ENCODE measurements around the gene TEX13A.
"Not testable (repeated sequence)": the region's sequence is repeated elsewhere in the genome, so short reads cannot be mapped to it uniquely, and the experiment has no call there.

TEX13A gene, protein sequence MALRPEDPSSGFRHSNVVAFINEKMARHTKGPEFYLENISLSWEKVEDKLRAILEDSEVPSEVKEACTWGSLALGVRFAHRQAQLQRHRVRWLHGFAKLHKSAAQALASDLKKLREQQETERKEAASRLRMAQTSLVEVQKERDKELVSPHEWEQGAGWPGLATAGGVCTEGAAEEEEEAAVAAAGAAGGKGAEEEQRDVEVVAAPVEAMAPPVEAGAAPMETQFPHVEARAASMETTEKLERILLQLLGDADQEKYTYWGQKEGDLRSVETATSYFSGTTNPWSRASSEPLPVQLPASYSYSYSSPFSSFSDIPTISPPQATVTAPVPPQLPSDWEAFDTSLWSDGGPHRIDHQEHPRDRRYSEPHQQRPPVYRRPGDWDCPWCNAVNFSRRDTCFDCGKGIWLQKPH

DNA sequence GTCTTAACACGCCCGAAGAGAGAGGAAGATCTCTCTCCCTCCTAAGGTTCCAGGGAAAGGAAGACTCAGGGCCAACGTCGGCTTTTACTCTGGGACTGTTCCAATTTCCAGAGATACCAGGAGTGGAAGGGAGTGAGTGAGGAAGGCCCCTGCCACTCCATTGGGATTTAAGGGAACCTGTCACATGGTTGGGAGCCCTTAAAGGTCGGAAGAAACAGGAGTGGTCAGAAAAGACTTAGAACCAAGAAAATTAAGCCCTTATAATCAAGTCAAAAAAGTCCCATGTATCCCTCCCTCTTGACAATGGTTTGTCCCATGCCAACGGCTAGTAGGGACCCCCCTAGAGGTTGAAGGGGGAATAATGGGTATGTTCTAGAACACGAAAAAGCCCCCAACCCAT lies at the start of gene TEX13A:
Gene TEX13A, minus strand, starts transcription at position 59 of the 400 bp plus-strand sequence. CDS start 297 bp downstream, outside the sequence.
- no peak for DNase-seq (ENCODE audit: low read depth)

DNA sequence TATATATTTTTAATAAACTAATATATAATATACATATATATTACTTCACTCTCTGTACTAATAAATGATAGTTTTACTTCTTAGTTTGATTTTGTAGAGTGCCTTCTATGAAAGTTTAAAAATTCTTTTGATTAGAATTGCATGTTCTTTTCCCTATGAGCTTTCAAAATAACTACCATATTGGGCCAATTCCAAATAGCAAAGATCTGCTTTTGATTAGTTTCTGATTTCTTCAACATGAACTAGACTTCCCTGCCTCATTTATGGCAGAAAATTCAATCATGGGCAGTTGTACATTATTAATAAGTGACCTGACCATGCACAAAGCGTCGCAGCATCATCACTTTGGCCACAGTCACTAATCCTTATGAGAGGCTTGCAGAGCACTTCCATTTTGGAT lies 48.9 kb upstream of the TEX13A start:
- no peak for DNase-seq (ENCODE audit: low read depth)

DNA sequence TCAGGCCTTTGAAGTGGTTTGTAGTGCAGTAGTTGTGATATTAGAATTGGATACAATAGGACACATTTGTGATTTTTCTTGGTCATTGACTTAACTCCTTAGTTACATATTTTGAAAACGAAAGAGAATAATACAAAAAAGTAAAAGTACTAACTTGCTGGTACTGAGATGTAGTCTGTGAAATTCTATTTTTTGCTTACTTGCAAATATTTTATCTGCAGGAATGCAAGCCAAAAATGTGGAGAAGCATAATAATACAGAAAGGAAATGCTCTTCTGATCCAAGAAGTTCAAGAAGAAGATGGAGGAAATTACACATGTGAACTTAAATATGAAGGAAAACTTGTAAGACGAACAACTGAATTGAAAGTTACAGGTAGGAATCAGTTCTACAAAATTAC lies 46.7 kb upstream of the TEX13A start:
- DNase-seq (ENCODE audit: low read depth), result no peak

DNA sequence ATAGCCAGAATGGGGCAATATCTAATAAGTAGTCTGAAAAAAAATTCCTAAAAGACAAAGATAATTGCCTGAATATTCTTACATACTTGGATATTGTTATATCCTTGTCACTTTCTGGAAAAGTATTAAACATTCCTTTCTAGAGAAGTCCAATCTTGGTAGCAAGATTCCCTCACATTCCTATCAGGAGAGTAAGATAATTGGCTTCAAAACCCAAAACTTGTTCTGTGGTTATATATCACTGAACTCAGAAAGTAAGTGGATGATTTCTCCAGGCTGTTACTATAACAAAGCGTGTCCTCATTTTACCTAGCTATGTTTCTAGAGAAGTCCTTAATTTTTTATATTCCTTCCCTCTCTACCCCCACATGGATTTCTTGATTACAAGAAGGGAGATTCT lies 46.0 kb upstream of the TEX13A start:
- no peak for DNase-seq (ENCODE audit: low read depth)

DNA sequence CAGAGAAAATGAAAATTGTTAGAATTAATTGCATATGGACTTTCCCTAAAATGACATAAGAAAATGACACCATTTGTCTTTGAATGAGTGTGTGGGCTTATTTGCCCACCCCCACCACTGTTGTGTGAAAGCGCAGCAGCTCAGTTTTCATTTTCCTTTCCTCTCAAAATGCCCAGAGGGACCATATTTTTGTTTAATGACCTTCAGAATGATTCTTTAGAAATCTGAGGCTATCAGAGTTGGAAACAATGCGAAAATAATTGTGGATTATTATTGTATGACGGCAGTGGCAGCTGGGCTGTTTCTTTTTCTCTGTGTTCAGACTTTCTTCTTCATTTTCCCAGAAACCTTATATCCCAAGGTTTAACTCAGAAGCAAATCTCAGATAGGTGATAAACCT lies 44.6 kb upstream of the TEX13A start:
- no peak for DNase-seq (ENCODE audit: low read depth)

DNA sequence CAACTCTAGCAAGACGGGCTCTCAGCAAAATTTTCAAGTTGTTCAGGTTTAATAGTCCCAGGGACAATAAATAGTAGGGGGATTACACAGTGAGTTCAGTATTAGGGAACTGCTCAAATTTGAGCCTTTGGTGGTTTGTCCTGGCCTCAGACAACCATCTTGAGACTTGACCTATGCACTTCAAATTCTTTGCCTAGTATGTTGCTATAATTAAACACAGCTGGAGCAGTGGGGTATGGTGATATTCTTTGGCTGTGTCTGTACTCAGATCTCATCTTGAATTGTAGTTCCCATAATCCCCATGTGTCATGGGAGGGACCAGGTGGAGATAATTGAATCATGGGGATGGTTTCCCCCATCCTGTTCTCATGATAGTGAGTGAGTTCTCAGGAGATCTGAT lies 43.3 kb upstream of the TEX13A start:
- no peak for DNase-seq (ENCODE audit: low read depth)

DNA sequence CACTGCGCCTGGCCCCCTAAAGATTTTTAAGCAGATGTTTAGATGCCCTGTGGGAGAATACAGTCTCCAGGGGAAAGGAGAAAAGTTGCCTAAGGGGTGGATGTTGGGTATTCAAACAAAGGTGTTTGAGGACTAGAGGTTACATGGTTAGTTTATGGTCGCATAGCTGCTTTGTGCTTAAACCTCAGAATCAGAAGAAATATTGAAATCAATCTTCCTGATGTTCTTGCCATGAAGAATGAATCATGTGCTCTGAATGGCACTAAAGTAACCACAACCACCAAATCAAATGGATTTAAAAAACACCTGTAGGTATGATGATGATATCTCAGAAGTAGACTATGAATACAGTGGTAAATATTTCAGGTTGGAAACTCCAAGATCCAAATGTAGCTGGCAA lies 42.7 kb upstream of the TEX13A start:
- DNase-seq (ENCODE audit: low read depth), result no peak

DNA sequence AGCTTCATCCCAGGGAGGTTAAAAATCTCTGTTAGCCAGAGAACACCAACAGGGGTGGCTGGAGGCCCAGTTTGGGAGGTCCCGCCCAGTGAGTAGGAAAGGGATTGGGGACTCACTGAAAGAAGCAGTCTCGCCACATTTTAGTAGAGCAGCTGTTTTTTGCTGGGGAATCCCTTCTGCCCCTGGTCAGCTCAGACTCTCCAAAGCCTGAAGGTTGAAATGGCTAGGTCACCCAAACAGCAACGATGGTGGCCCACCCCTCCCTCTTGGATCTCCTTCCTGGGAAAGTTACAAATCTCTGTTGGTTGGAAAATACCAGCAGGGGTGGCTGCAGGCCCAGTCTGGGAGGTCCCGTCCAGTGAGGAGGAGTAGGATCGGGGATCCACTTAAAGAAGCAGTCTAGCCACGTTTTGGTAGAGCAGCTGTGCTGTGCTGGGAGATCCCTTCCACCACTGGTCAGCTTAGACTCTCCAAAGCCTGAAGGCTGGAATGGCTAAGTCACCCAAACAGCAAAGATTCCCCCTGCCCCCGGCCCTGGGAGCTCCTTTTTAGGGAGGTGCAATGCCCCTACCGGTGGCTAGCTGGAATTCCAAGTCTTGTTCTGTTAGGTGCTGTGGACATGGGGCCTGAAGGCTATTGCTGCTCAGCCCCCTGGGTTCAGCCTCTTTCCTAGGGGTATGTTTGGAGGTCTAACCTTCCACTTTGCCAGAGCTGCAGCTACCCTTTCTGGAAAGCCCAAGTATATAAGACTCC lies 40.0 kb upstream of the TEX13A start:
- DNase-seq (ENCODE audit: low read depth), result no peak

DNA sequence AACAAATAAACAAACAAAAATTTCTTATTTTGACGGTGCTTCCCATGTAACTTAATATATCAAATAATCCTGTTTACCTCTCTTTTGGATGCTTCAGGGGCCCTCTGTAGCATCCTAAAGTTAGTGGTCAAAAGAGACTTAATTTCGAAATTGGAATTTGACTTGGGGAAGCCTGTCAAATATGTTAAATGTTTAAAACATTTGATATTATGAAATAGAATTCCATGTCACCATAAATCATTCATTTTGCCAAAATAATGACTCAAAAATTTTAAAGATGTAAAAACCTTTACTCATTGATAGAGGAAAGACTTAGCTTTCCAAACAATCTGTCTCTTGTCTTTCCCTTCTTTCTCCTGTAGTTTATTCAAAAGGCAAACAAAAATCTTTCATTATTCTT lies 20.6 kb upstream of the TEX13A start:
- DNase-seq (ENCODE audit: low read depth), result no peak

DNA sequence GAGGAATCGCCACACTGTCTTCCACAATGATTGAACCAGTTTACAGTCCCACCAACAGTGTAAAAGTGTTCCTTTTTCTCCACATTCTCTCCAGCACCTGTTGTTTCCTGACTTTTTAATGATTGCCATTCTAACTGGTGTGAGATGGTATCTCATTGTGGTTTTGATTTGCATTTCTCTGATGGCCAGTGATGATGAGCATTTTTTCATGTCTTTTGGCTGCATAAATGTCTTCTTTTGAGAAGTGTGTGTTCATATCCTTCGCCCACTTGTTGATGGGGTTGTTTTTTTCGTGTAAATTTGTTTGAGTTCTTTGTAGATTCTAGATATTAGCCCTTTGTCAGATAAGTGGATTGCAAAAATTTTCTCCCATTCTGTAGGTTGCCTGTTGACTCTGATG lies 16.9 kb upstream of the TEX13A start:
- not testable (repeated sequence) for DNase-seq (ENCODE audit: low read depth)

DNA sequence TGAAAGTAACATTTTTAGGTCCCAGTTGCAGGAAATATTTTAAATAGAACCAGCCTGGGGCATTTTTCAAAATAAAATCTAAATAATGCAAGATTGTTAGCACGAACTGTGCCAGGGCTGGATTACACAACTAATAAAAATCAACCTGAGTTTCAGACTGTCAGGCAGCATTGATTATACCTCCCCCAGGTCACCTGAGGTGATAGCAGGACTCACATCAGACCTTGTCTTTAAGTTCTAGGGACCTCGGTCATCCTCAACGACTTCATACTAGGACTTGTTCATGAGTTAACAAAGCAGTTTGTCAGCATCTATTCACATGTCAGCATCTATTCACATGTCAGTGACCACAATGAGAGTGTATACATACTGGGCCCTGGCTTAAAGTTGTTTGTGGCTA lies 8.7 kb upstream of the TEX13A start:
- no peak for DNase-seq (ENCODE audit: low read depth)

DNA sequence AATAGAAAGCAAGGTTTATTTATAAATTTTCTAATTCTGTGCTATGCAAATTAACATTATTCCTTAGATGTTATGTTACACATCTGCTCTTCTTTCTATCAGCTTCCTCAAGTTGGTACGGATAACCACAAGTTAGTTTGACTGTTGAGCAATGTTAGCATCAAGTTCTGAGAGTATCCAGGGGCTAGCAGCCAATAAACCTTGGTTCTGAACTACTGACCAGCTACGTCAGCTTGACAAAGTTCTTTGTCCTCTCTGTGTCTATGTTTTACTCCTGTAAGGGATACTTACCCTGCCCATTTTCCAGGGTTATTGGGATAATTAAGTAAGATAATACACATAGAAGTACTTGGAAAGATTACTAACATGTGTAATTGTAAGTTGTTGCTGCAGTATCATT lies 8.1 kb upstream of the TEX13A start:
- no peak for DNase-seq (ENCODE audit: low read depth)

DNA sequence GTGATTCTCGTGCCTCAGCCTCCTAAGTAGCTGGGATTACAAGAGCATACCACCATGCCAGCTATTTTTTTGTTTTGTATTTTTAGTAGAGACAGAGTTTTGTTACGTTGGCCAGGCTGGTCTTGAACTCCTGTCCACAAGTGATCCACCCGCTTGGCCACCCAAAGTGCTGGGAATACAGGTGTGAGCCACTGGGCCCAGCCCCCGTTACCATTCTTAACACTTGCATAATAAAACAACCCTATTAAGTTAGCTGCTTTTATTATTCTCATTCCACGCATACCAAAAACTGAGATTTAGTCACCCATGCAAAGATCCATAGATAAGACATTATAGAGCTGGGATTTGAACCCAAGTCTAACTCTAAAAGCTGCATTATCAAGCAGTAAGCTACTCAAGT lies 6.0 kb upstream of the TEX13A start:
- DNase-seq (ENCODE audit: low read depth), result no peak

DNA sequence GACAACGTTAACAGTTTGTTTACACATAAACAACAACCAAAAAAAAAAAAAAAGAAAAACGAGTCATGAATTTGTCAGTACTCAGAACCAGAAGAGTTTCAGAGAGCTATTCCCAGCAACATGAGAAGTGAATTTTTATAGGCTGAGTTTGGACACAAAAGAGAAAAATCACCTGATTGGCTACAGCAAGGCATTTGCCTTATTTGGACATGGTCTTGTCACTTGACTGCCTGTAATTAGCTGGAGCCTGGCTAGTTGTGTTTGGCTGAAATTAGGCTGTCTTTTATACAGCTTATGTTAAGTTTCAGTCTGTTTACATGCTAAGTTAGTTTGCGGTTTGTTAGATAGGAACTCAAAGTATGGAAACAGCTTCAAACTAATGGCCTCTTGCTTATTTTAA lies 880 bp upstream of the TEX13A start:
- no peak for DNase-seq (ENCODE audit: low read depth)

DNA sequence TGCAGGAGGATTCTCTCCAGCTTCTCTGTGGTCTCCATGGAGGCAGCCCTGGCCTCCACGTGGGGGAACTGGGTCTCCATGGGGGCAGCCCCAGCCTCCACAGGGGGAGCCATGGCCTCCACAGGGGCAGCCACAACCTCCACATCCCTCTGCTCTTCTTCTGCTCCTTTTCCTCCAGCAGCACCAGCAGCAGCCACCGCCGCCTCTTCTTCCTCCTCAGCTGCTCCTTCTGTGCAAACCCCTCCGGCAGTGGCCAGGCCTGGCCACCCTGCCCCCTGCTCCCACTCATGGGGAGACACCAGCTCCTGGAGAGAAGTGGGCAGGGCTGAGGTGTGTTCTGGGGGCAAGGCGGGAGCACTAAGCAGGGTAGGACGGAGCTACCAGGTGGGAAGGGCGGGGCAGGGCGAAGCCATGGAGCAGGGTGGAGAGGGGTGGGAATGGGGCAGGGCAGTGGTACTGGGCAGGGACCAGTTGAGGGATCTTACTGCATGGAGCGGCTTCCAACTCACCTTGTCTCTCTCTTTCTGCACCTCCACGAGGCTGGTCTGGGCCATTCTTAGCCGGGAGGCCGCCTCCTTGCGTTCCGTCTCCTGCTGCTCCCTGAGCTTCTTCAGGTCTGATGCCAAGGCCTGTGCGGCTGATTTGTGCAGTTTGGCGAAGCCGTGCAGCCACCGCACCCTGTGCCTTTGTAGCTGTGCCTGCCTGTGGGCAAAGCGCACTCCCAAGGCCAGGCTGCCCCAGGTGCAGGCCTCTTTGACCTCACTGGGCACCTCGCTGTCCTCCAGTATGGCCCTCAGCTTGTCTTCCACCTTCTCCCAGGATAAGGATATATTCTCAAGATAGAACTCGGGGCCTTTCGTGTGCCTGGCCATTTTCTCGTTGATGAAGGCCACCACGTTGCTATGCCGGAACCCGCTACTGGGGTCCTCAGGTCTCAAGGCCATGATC lies 766 bp downstream of the TEX13A start:
- DNase-seq (ENCODE audit: low read depth), result no peak

DNA sequence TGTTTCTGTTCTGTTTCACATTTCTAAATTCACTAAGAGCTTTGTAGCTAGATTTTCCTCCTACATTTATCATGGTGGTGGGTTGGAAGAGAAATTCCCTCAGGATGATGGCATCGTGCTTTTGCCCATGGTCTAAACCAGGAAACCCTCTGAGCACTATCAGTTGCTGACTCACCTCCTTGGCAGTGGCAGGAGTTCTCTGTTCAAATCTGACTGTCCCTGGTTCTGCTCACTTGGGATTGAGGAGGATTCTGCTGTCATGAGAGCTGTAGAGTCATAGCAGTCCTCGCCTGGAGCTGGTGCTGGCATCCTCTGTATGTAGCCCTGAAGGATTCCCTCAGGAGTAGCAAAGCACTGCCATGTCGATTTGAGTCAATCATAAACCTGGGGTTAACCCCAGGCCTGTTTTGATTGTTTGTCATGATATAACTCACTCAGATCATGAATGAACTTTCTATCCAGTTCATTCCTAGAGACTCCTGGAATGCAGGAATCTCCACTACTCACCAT lies 9.4 kb downstream of the TEX13A start:
- no peak for DNase-seq (ENCODE audit: low read depth)

DNA sequence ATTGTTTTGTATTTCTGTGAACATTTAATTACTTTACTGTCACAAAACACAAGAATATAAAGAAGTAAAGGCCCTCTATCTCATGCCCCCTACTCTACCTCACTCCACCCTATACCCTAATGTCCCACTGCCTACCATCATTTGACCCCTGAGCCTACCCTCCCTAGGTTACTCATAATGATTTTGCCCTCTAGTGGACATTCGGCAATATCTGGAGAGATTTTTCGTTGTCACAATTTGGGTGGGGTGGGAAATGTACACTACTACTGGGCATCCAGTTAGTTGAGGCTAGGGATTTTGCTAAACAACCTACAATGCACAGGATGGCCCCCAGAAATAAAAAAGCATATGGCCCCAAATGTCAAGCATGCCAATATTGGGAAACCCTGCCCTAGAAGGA lies 10.2 kb downstream of the TEX13A start:
- no peak for DNase-seq (ENCODE audit: low read depth)

DNA sequence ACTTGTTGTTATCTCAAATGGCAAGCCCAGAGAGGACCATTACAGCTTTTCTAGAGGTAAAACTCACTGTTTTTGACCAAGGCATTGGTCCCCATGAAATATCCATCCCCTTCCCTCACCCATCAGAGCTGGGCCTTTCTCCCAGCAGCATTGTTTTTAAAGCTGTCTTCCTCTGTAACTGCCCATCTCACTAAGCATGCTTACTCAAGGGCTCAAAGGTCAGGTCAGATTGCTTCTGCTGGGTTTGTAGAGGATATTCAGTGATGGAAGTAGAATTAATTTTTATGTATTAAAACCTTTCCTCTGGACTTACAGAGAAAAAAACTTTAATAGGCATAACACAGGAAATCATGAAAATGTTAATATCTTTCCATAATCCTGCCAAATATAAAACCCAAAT lies 11.1 kb downstream of the TEX13A start:
- DNase-seq (ENCODE audit: low read depth), result no peak

DNA sequence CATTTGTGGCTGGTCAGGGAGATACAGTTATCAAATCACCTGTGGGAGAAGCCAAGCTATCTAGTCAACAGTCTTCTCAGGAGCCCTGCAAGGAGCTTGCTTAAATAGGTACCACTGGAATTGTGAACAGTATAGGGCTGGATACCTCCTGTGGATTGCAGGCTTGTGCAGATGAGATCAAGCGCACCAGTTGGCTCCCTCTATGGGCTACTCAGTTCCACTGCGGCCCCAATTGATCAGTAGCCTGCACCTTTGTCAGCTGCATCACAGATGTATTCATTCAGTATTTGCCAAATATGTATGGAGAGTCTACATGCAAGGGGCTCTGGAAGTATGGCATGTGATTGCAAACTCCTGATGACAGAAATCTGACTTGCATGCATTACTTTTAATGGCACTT lies 28.6 kb downstream of the TEX13A start:
- DNase-seq (ENCODE audit: low read depth), result no peak

DNA sequence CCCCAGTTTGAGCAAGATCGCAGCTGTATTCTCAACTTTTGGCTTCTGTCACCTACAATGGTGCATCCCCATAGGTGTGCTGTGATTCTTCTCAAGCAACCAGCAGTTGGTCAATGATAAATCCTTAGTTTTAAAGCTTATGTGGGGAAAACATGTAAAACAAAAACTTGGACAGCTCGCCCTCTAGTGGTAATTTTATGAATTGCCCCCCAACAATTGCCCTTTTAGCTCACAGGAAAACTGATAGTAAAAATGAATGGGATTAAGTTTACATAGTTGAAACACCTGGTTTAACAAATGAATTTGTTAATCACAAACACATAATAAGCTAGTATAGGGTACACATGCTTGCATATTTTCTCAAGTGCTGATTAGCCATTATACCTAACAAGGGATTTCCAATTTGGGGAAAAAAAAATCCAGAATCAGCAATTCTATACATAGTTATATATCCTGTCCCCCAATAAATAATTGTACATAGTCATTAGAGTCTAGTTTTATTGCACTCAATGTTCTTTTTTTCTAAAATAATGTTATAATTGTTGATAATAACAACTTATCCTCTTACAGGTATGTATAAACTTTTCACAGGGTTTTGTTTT lies 30.1 kb downstream of the TEX13A start:
- DNase-seq (ENCODE audit: low read depth), result no peak

DNA sequence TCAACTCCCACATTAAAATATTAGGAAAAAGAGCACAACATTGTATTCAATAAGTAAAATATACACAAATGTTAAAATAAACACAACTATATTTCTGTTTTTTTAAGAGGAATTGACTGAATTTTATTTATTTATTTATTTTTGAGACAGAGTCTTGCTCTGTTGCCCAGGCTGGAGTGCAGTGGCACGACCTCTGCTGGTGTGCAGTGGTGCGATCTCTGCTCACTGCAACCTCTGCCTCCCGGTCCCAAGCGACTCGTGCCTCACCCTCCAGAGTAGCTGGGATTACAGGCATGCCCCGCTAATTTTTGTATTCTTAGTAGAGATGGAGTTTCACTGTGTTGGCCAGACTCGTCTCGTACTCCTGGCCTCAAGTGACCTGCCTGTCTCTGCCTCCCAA lies 31.4 kb downstream of the TEX13A start:
- DNase-seq (ENCODE audit: low read depth), result no peak

DNA sequence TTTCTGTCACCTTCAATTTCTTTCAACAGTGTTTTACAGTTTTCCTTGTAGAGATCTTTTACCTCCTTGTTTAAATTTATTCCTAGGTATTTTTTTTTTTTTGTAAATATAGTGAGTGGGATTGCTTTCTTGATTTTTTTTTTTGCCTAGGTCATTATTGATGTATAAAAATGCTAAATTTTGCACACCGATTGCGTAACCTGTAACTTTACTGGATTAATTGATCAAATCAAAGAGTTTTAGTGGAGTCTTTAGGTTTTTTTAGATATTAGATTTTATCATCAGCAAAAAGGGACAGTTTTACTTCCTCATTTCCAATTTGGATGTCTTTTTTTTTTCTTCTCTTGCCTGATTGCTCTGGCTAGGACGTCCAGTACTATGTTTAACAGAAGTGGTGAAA lies 40.9 kb downstream of the TEX13A start:
- no peak for DNase-seq (ENCODE audit: low read depth)

All from activated gamma-delta T cell treated with anti-CD3 and anti-CD28 coated beads, Interleukin-2, amount 50 U/mL, for 16 hours (primary cell).